GM23248 (cell line): ENCODE results near the gene MRPS24. TPM values are rescaled to one million over a fixed set of nuclear protein-coding genes. Genes with fewer than 3 reads are reported as not detected.
A peak's percentile ranks its signal among the peaks of the same experiment; 100 is the strongest.

Experiments
- DNase-seq: peaks from one replicate; pipeline ENCODE4 v3.0.0-alpha.2; 2015
- H2AFZ ChIP-seq: fragments of 200-600 bp; sonication (generic); 2 replicates; pipeline ENCODE4 v1.6.1; 2016; ENCODE audit warnings: antibody characterized with exemption
- H3F3A ChIP-seq: fragments of 200-600 bp; sonication (generic); 2 replicates; pipeline ENCODE4 v1.6.1; 2016; ENCODE audit warnings: mild to moderate bottlenecking, antibody characterized with exemption, mixed run types; ENCODE audit not compliant: insufficient read depth
- H3K27ac ChIP-seq: fragments of 200-600 bp; sonication (generic); 2 replicates; pipeline ENCODE4 v1.5.1; 2016; ENCODE audit warnings: mild to moderate bottlenecking
- H3K27me3 ChIP-seq: fragments of 200-600 bp; sonication (generic); replicated peaks from 2 replicates; pipeline ENCODE4 v1.6.1; 2016; ENCODE audit warnings: mild to moderate bottlenecking; ENCODE audit not compliant: insufficient read depth
- H3K36me3 ChIP-seq: fragments of 200-600 bp; sonication (generic); 2 replicates; pipeline ENCODE4 v1.6.1; 2016; ENCODE audit warnings: low read depth, mild to moderate bottlenecking
- H3K4me1 ChIP-seq: fragments of 200-600 bp; sonication (generic); 2 replicates; pipeline ENCODE4 v1.6.1; 2016; ENCODE audit warnings: mild to moderate bottlenecking; ENCODE audit not compliant: insufficient read depth
- H3K4me2 ChIP-seq: fragments of 200-600 bp; sonication (generic); one replicate; pipeline ENCODE4 v1.6.1; 2016; ENCODE audit warnings: mild to moderate bottlenecking; ENCODE audit not compliant: unreplicated experiment
- H3K4me3 ChIP-seq: fragments of 200-600 bp; sonication (generic); 2 replicates; pipeline ENCODE4 v1.5.1; 2016; ENCODE audit warnings: mild to moderate bottlenecking
- H3K79me2 ChIP-seq: fragments of 200-600 bp; sonication (generic); 2 replicates; pipeline ENCODE4 v1.6.1; 2016; ENCODE audit warnings: mild to moderate bottlenecking; ENCODE audit not compliant: insufficient read depth
- H3K9ac ChIP-seq: fragments of 200-600 bp; sonication (generic); 2 replicates; pipeline ENCODE4 v1.6.1; 2016; ENCODE audit warnings: mild to moderate bottlenecking
- H3K9me2 ChIP-seq: fragments of 200-600 bp; sonication (generic); 2 replicates; pipeline ENCODE4 v1.6.1; 2016; ENCODE audit warnings: mixed run types, mild to moderate bottlenecking, moderate library complexity; ENCODE audit not compliant: insufficient read depth
- H3K9me3 ChIP-seq: fragments of 200-600 bp; sonication (generic); one replicate; pipeline ENCODE4 v1.6.1; 2017; ENCODE audit warnings: low read depth
- H4K20me1 ChIP-seq: fragments of 200-600 bp; sonication (generic); 2 replicates; pipeline ENCODE4 v1.6.0; 2016; ENCODE audit not compliant: insufficient read depth
- EZH2 ChIP-seq: fragments of 200-600 bp; sonication (generic); IDR thresholded peaks from 2 replicates; pipeline ENCODE4 v1.6.1; 2018; ENCODE audit warnings: antibody characterized with exemption, mild to moderate bottlenecking; ENCODE audit not compliant: insufficient read depth, poor library complexity, severe bottlenecking
- EZH2phosphoT487 ChIP-seq: fragments of 200-600 bp; sonication (generic); IDR thresholded peaks from 2 replicates; pipeline ENCODE4 v1.6.1; 2018; ENCODE audit warnings: antibody characterized with exemption, moderate library complexity, mild to moderate bottlenecking, low read depth; ENCODE audit not compliant: insufficient read depth
- WGBS, 2 experiments: methylation state at CpG; one replicate each; pipeline ENCODE4 v1.1.6; 2015 to 2017; ENCODE audit warnings: low lambda C conversion rate in 2 of 2, low coverage in 1 of 2; ENCODE audit errors: missing lambda C conversion rate in 2 of 2; 5-methylcytosine and 5-hydroxymethylcytosine counted together
- in situ Hi-C: fragments of 300-500 bp; cut with MboI; formaldehyde crosslinking; loops from 2 replicates; pipeline ENCODE4 v1.15.0; 2020
- polyA plus RNA-seq: library from polyadenylated mRNA; unstranded; fragments of >200 nt; fragmentation: Nextera tagmentation; extraction: Ambion mirVana; gene quantifications from 2 replicates; pipeline ENCODE4 v1.2.1, GENCODE V29; 2016
- total RNA-seq: library from RNA; depleted of rRNA; stranded (reverse); fragments of >200 nt; shearing (Covaris generic); gene quantifications from 2 replicates; pipeline ENCODE4 v1.2.3, GENCODE V29; 2014

Gene MRPS24
- total and polyA plus RNA-seq, 2 experiments from 2014 or later = 113 to 163 TPM

DNA sequence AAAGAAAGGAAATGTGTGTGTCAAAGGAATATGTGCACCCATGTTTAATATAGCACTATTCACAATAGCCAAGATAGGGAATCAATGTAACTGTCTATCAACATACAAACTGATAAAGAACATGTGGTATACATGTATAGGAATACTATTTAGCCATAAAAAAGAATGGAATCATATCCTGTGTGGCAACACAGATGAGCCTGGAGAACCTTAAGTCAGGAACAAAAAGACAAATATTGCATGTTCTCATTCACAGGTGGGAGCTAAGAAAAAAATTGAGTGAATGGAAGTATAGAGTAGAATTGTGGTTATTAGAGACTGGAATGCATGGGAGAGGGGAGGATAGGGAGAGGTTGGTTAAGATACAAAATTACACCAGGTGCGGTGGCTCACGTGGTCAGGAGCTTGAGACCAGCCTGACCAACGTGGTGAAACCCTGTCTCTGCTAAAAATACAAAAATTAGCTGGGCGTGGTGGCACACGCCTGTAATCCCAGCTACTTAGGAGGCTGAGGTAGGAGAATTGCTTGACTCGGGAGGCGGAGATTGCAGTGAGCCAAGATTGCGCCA, 26.6 kb upstream of the MRPS24 start:
- in situ Hi-C loops = no loop called here
- Histone ChIP-seq H3K9me2 (no peaks in the 10 kb centered on the region), H3K27ac (no peak overlapping the region), H3K36me3 (no peaks in the 10 kb centered on the region), H3K9me3 (no peaks in the 10 kb centered on the region), H3K9ac (no peak overlapping the region), H3K27me3 (no peaks in the 10 kb centered on the region), H4K20me1 (0 out of 2 replicates have a peak, but pooled peaks cover 3% of the 10 kb centered on the region), H3K79me2 (peaks cover 100% of the 10 kb centered on the region), H2AFZ (no peak overlapping the region), H3K4me3 (no peak overlapping the region), H3K4me2 (no peak overlapping the region), H3K4me1 (no peaks in the 10 kb centered on the region), H3F3A (no peaks in the 10 kb centered on the region)
- 95 to 96% methylated on average over 8 of the region's 8 CpGs for WGBS, 2 experiments
- TF ChIP-seq EZH2 = no peak
- TF ChIP-seq EZH2phosphoT487 = no peak
- no peak for DNase-seq

DNA sequence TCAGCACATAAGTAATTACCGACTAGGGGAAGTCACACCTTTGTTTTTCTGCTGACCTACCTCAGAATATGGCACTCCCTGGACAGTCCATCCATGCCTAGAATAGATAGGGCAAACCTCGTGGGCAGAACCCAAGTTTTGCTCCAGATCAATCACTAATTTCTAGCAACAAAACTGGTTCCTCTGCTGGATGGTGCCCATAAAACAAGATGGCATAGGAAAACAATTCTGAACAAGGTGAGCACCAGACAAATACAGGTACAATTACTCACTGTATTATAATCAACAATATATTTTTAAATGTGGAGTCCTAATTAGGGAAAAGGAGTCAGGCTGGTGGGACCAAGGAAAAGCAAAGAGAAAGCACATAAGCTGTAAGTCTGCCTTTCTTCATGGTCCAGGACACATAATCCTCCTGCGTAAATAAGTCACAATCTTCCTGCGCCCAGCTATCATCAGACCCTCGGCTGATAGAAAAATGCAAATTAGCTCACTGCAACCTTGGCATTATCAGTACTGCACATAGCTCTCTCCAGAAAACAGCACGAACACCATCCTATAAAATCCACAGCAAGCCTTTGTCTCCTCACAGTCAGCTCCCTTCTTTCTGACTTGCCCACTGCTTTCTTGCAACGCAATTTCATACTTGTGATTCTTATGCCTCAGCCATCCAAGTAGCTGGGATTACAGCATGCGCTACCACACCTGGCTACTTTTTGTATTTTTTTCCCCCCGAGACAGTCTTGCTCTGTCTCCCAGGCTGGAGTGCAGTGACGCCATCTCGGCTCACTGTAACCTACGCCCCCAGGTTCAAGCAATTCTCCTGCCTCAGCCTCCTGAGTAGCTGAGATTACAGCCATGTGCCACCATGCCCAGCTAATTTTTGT, 22.0 kb upstream of the MRPS24 start:
- 94 to 95% methylated on average over 12 of the region's 12 CpGs for WGBS, 2 experiments
- TF ChIP-seq EZH2phosphoT487 (no peak), EZH2 (no peak)
- peaks cover 100% of the 10 kb centered on the region for H3K79me2 ChIP-seq
- 0 out of 2 replicates have a peak, but pooled peaks cover 8% of the 10 kb centered on the region for H4K20me1 ChIP-seq
- H3K27me3 ChIP-seq = no peaks in the 10 kb centered on the region
- in situ Hi-C loops = no loop called here
- no peak overlapping the region for H2AFZ ChIP-seq
- peaks cover 14% of the 10 kb centered on the region for H3K4me1 ChIP-seq
- H3K36me3 ChIP-seq = no peaks in the 10 kb centered on the region
- H3K4me3 ChIP-seq = no peak overlapping the region
- H3F3A ChIP-seq = no peaks in the 10 kb centered on the region
- H3K9ac ChIP-seq = no peak overlapping the region
- no peak overlapping the region for H3K4me2 ChIP-seq
- H3K27ac ChIP-seq = no peak overlapping the region
- no peak for DNase-seq
- no peaks in the 10 kb centered on the region for H3K9me2 ChIP-seq
- H3K9me3 ChIP-seq = no peaks in the 10 kb centered on the region

DNA sequence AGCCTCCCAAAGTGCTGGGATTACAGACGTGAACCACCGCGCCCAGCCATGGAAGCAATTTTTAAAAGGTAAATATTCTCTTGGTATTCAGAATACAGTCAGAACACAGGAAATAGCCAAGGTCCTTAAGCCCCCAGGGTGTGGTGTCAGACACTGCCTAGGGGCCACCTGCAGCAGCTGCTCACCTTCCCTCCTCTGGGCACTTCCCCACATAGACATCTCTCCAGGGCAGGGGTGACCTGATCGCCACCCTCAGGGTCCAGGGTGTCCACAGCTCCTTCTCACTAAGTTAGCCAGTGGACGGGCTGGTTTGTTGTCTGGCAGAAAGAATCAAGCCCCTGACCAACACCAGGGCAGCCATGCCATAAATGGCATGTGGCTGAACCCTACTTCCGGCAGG, 21.2 kb upstream of the MRPS24 start:
- peaks cover 7% of the 10 kb centered on the region for H3K36me3 ChIP-seq
- H2AFZ ChIP-seq = no peak overlapping the region
- no peak overlapping the region for H3K27ac ChIP-seq
- 0 out of 2 replicates have a peak, but pooled peaks cover 8% of the 10 kb centered on the region for H4K20me1 ChIP-seq
- no peaks in the 10 kb centered on the region for H3F3A ChIP-seq
- H3K27me3 ChIP-seq = no peaks in the 10 kb centered on the region
- no peaks in the 10 kb centered on the region for H3K9me2 ChIP-seq
- WGBS, 2 experiments = 98% methylated on average over 6 of the region's 6 CpGs
- H3K4me1 ChIP-seq = peaks cover 14% of the 10 kb centered on the region
- in situ Hi-C loops = no loop called here
- no peak for DNase-seq
- H3K4me2 ChIP-seq = no peak overlapping the region
- peaks cover 100% of the 10 kb centered on the region for H3K79me2 ChIP-seq
- no peak overlapping the region for H3K9ac ChIP-seq
- no peak for TF ChIP-seq EZH2
- TF ChIP-seq EZH2phosphoT487 = no peak
- H3K9me3 ChIP-seq = no peaks in the 10 kb centered on the region
- no peak overlapping the region for H3K4me3 ChIP-seq

DNA sequence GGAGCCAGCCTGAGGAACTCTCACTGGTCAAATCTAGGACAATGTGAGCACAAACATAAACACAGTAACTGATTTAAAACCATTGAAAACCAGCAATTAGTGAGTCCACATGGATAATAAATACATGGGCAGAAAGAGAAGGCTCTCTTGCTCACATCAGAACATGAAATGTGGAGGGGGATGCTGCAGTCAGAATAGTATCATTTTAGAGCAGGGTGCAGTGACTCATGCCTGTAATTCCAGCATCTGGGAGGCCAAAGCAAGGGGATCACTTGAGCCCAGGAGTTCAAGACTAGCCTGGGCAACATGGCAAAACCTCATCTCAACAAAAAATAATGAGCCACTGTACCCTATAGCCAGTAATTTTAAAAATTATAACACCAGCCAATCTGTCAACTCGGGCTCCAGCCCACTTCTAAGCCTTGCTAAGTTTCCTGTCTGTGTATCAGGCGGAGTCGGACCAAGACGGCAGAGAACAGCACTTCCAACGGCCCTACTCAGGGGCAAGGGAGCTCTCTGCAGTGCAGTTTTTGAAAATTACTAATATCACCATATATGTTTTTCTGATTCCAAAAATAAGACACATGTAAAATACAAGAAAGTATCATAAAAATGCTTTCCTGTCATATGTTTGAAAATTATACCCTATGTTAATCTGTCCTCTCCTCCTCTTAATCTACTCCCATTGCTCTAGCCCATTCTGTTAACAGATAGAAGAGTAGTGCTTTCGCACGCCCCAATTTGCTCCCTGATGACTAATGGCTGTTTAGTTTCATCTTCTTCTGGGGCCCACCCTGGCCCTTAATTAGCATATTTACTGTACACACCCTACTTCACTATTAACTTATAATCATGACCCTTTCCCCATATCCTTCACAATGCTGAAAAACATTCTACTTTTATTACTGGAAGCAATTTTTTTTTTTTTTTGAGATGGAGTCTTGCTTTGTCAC, 20.0 kb upstream of the MRPS24 start:
- H3K4me2 ChIP-seq = peak overlapping the region; percentile 48
- no peak overlapping the region for H2AFZ ChIP-seq
- no peak overlapping the region for H3K4me3 ChIP-seq
- DNase-seq = peak; percentile 60
- H3K27ac ChIP-seq = peak overlapping the region; percentile 34; the same call in 1 of the 2 replicates
- no peak for TF ChIP-seq EZH2phosphoT487
- peaks cover 99% of the 10 kb centered on the region for H3K79me2 ChIP-seq
- in situ Hi-C loops = no loop called here
- no peaks in the 10 kb centered on the region for H3K9me3 ChIP-seq
- H3K27me3 ChIP-seq = no peaks in the 10 kb centered on the region
- 0 out of 2 replicates have a peak overlapping the region, but pooled peaks have one; percentile 16 for H3K9ac ChIP-seq
- 63% methylated on average over 7 of the region's 7 CpGs for WGBS, 2 experiments
- H3K4me1 ChIP-seq = peaks cover 14% of the 10 kb centered on the region
- H4K20me1 ChIP-seq = 0 out of 2 replicates have a peak, but pooled peaks cover 8% of the 10 kb centered on the region
- H3K9me2 ChIP-seq = no peaks in the 10 kb centered on the region
- peaks cover 12% of the 10 kb centered on the region for H3K36me3 ChIP-seq
- no peaks in the 10 kb centered on the region for H3F3A ChIP-seq
